Measurements from ENCODE around the gene SEC23IP.
"Not testable (repeated sequence)": the region's sequence is repeated elsewhere in the genome, so short reads cannot be mapped to it uniquely, and the experiment has no call there.

SEC23IP gene

GRCh38 chr10:119898577-119898976, 6.0 kb downstream of the SEC23IP start:
- Histone ChIP-seq H3K79me1 (ENCODE audit: low read length) (no peaks in the 10 kb centered on the region), H3K9ac (ENCODE audit: low read length) (no peak overlapping the region), H3K23ac (ENCODE audit: low read length) (no peak overlapping the region), H4K8ac (ENCODE audit: low read depth, low read length) (no peak overlapping the region), H2AK5ac (ENCODE audit: low read length) (no peak overlapping the region), H3K4me1 (ENCODE audit: control insufficient read depth in 1 of 2, insufficient read depth in 2 of 2, low read length in 2 of 2) (peaks cover 0 to 3% of the 10 kb centered on the region in 2 experiments), H3K36me3 (ENCODE audit: control insufficient read depth in 1 of 2, insufficient read depth in 2 of 2, low read length in 2 of 2) (peaks cover 14 to 23% of the 10 kb centered on the region in 2 experiments), H2BK5ac (ENCODE audit: low read depth, low read length, poor library complexity) (no peak overlapping the region), H3K4me3 (ENCODE audit: low read depth, low read length) (no peak overlapping the region), H3K4me2 (ENCODE audit: low read length) (no peak overlapping the region), H3K79me2 (ENCODE audit: control insufficient read depth, insufficient read depth, low read length, poor library complexity) (peaks cover 2% of the 10 kb centered on the region), H3K9me3 (ENCODE audit: insufficient read depth, low read depth, low read length) (no peaks in the 10 kb centered on the region), H3K14ac (ENCODE audit: low read length) (no peak overlapping the region), H4K91ac (ENCODE audit: low read depth, low read length) (no peak overlapping the region), H3K27me3 (ENCODE audit: insufficient read depth, low read length) (no peaks in the 10 kb centered on the region), H4K12ac (ENCODE audit: low read depth, low read length) (no peak overlapping the region), H3K4ac (ENCODE audit: low read depth, low read length) (no peak overlapping the region), H2BK12ac (ENCODE audit: low read length) (no peak overlapping the region), H2BK120ac (ENCODE audit: insufficient read depth, low read length, poor library complexity) (no peak overlapping the region), H3K18ac (ENCODE audit: low read length) (no peak overlapping the region), H2AFZ (ENCODE audit: insufficient read depth, low read length, poor library complexity) (no peak overlapping the region), H3K27ac (ENCODE audit: low read depth, low read length) (no peak overlapping the region)
- DNase-seq = no peak
- no CpG with 5 or more reads among the region's 4 CpGs for WGBS (ENCODE audit: extremely low coverage, insufficient coverage, insufficient read length)

DNA sequence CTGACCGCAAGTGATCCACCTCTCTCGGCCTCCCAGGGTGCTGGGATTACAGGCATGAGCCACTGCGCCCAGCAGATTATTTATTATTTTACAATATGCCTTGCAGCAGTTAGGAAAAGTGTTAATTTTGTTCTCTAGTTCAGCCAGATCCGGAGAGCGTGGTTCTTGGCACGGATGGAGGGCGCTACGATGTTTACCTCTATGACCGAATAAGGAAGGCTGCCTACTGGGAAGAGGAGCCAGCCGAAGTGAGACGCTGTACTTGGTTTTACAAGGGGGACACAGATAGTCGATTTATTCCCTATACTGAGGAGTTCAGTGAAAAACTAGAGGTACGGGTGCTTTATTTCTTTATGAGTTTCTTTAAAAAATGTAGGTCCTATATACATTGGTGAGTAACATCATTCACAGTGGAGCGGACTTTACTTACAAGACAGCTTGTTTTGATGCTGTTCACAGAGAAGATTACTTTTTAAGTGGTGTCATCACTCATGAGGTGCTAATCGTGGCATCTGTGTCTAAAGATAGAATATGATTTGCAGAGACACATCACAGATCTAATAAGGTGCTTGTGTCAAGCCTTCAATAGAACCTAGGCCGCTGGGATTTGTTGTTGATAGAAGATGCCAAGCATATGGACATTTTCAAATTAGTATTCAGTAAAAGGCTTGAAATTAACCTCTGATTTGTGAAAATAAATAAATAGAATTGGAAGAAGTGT, 11.6 kb downstream of the SEC23IP start:
- H4K12ac ChIP-seq (ENCODE audit: low read depth, low read length) = no peak overlapping the region
- no peak overlapping the region for H3K4ac ChIP-seq (ENCODE audit: low read depth, low read length)
- H3K14ac ChIP-seq (ENCODE audit: low read length) = no peak overlapping the region
- H4K8ac ChIP-seq (ENCODE audit: low read depth, low read length) = no peak overlapping the region
- H3K4me2 ChIP-seq (ENCODE audit: low read length) = no peak overlapping the region
- H3K9me3 ChIP-seq (ENCODE audit: insufficient read depth, low read depth, low read length) = no peaks in the 10 kb centered on the region
- H3K79me1 ChIP-seq (ENCODE audit: low read length) = no peaks in the 10 kb centered on the region
- no peak overlapping the region for H2BK5ac ChIP-seq (ENCODE audit: low read depth, low read length, poor library complexity)
- H3K4me3 ChIP-seq (ENCODE audit: low read depth, low read length) = no peak overlapping the region
- no peaks in the 10 kb centered on the region for H3K79me2 ChIP-seq (ENCODE audit: control insufficient read depth, insufficient read depth, low read length, poor library complexity)
- H2AFZ ChIP-seq (ENCODE audit: insufficient read depth, low read length, poor library complexity) = no peak overlapping the region
- no peak overlapping the region for H3K9ac ChIP-seq (ENCODE audit: low read length)
- no peak overlapping the region for H4K91ac ChIP-seq (ENCODE audit: low read depth, low read length)
- no peak for DNase-seq
- no peaks in the 10 kb centered on the region for H3K4me1 ChIP-seq (ENCODE audit: control insufficient read depth in 1 of 2, insufficient read depth in 2 of 2, low read length in 2 of 2)
- H3K27me3 ChIP-seq (ENCODE audit: insufficient read depth, low read length) = no peaks in the 10 kb centered on the region
- no peak overlapping the region for H2AK5ac ChIP-seq (ENCODE audit: low read length)
- H3K18ac ChIP-seq (ENCODE audit: low read length) = no peak overlapping the region
- no peak overlapping the region for H2BK120ac ChIP-seq (ENCODE audit: insufficient read depth, low read length, poor library complexity)
- no CpG with 5 or more reads among the region's 16 CpGs for WGBS (ENCODE audit: extremely low coverage, insufficient coverage, insufficient read length)
- no peak overlapping the region for H2BK12ac ChIP-seq (ENCODE audit: low read length)
- H3K27ac ChIP-seq (ENCODE audit: low read depth, low read length) = no peak overlapping the region
- H3K23ac ChIP-seq (ENCODE audit: low read length) = no peak overlapping the region
- peaks cover 23 to 27% of the 10 kb centered on the region in 2 experiments for H3K36me3 ChIP-seq (ENCODE audit: control insufficient read depth in 1 of 2, insufficient read depth in 2 of 2, low read length in 2 of 2)

GRCh38 chr10:119907695-119908094, 15.2 kb downstream of the SEC23IP start:
- H2BK12ac ChIP-seq (ENCODE audit: low read length); H3K9ac ChIP-seq (ENCODE audit: low read length); H3K27me3 ChIP-seq (ENCODE audit: insufficient read depth, low read length); H2BK5ac ChIP-seq (ENCODE audit: low read depth, low read length, poor library complexity); H3K4me2 ChIP-seq (ENCODE audit: low read length); H4K91ac ChIP-seq (ENCODE audit: low read depth, low read length); H3K4me1 ChIP-seq (ENCODE audit: control insufficient read depth in 1 of 2, insufficient read depth in 2 of 2, low read length in 2 of 2); H2AK5ac ChIP-seq (ENCODE audit: low read length); H4K8ac ChIP-seq (ENCODE audit: low read depth, low read length); H3K4ac ChIP-seq (ENCODE audit: low read depth, low read length); H2BK120ac ChIP-seq (ENCODE audit: insufficient read depth, low read length, poor library complexity); H3K14ac ChIP-seq (ENCODE audit: low read length); DNase-seq; H3K4me3 ChIP-seq (ENCODE audit: low read depth, low read length); H3K9me3 ChIP-seq (ENCODE audit: insufficient read depth, low read depth, low read length); H3K27ac ChIP-seq (ENCODE audit: low read depth, low read length); H3K18ac ChIP-seq (ENCODE audit: low read length); H2AFZ ChIP-seq (ENCODE audit: insufficient read depth, low read length, poor library complexity); H3K79me1 ChIP-seq (ENCODE audit: low read length); H3K23ac ChIP-seq (ENCODE audit: low read length); H4K12ac ChIP-seq (ENCODE audit: low read depth, low read length); H3K79me2 ChIP-seq (ENCODE audit: control insufficient read depth, insufficient read depth, low read length, poor library complexity): not testable (repeated sequence)
- no CpG with 5 or more reads among the region's 7 CpGs for WGBS (ENCODE audit: extremely low coverage, insufficient coverage, insufficient read length)
- peaks cover 30 to 36% of the 10 kb centered on the region in 2 experiments for H3K36me3 ChIP-seq (ENCODE audit: control insufficient read depth in 1 of 2, insufficient read depth in 2 of 2, low read length in 2 of 2)

- Histone ChIP-seq H3K14ac (ENCODE audit: low read length) (no peak overlapping the region), H3K36me3 (ENCODE audit: control insufficient read depth in 1 of 2, insufficient read depth in 2 of 2, low read length in 2 of 2) (peaks cover 31 to 36% of the 10 kb centered on the region in 2 experiments), H2BK5ac (ENCODE audit: low read depth, low read length, poor library complexity) (no peak overlapping the region), H4K8ac (ENCODE audit: low read depth, low read length) (no peak overlapping the region), H2AK5ac (ENCODE audit: low read length) (no peak overlapping the region), H4K12ac (ENCODE audit: low read depth, low read length) (no peak overlapping the region), H3K4me2 (ENCODE audit: low read length) (no peak overlapping the region), H3K9me3 (ENCODE audit: insufficient read depth, low read depth, low read length) (no peaks in the 10 kb centered on the region), H3K9ac (ENCODE audit: low read length) (no peak overlapping the region), H3K23ac (ENCODE audit: low read length) (no peak overlapping the region), H3K4ac (ENCODE audit: low read depth, low read length) (no peak overlapping the region), H3K18ac (ENCODE audit: low read length) (no peak overlapping the region), H3K79me2 (ENCODE audit: control insufficient read depth, insufficient read depth, low read length, poor library complexity) (no peaks in the 10 kb centered on the region), H2AFZ (ENCODE audit: insufficient read depth, low read length, poor library complexity) (no peak overlapping the region), H2BK120ac (ENCODE audit: insufficient read depth, low read length, poor library complexity) (no peak overlapping the region), H3K27ac (ENCODE audit: low read depth, low read length) (no peak overlapping the region), H3K79me1 (ENCODE audit: low read length) (no peaks in the 10 kb centered on the region), H4K91ac (ENCODE audit: low read depth, low read length) (no peak overlapping the region), H2BK12ac (ENCODE audit: low read length) (no peak overlapping the region), H3K4me3 (ENCODE audit: low read depth, low read length) (no peak overlapping the region), H3K27me3 (ENCODE audit: insufficient read depth, low read length) (no peaks in the 10 kb centered on the region), H3K4me1 (ENCODE audit: control insufficient read depth in 1 of 2, insufficient read depth in 2 of 2, low read length in 2 of 2) (no peaks in the 10 kb centered on the region)
- DNase-seq = no peak
Measured at GRCh38 chr10:119908166-119908565, 15.6 kb downstream of the SEC23IP start.

All from trophoblast cell (in vitro differentiated cells and primary cell).